GM12874 (cell line): Measurements from ENCODE around the gene PARD3B.

Experiments used
- TF ChIP-seq, protein P1 (sequence below): IDR thresholded peaks from 2 replicates; pipeline ENCODE4 v1.5.1; 2011; ENCODE audit warnings: low read depth, mild to moderate bottlenecking, control low read depth, low read length, moderate library complexity; ENCODE audit not compliant: insufficient read depth

PARD3B gene

DNA sequence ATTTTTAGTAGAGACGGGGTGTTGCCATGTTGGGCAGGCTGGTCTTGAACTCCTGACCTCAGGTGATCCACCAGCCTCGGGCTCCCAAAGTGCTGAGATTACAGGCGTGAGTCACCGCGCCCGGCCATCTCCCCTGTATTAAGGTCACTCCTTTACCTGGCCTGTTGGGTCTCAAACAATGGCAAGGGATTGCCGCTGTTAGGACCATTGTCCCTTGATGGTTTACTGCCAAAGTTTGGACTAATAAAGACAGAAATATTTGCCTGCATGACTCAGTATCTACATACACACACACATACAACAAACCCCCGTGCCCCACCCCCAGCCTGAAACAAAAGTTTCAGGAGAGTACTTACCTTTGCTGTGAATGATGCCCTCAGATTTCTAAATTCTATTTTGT is 16.5 kb downstream of the PARD3B start:
- TF ChIP-seq, protein P1, sequence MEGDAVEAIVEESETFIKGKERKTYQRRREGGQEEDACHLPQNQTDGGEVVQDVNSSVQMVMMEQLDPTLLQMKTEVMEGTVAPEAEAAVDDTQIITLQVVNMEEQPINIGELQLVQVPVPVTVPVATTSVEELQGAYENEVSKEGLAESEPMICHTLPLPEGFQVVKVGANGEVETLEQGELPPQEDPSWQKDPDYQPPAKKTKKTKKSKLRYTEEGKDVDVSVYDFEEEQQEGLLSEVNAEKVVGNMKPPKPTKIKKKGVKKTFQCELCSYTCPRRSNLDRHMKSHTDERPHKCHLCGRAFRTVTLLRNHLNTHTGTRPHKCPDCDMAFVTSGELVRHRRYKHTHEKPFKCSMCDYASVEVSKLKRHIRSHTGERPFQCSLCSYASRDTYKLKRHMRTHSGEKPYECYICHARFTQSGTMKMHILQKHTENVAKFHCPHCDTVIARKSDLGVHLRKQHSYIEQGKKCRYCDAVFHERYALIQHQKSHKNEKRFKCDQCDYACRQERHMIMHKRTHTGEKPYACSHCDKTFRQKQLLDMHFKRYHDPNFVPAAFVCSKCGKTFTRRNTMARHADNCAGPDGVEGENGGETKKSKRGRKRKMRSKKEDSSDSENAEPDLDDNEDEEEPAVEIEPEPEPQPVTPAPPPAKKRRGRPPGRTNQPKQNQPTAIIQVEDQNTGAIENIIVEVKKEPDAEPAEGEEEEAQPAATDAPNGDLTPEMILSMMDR, result no peak

DNA sequence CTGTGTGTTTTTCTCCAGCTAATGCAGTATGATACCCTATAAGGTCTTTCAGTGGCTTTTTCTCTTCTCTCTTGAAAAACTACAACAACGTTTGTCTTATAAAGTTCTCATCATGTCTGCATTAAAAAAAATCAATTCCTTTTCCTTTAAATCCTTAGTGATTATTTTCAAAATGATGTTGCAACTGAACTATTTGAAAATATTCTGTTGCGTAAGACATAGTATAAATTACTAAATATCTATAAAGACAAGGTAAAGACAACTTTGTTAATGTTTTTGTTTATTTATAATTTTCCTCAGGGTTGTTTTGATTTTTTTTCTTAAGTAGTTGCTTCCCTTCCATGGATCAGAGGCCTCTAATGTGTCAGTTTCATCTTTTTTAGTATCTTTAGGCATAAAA is 21.2 kb downstream of the PARD3B start:
- TF ChIP-seq, protein P1, result no peak

DNA sequence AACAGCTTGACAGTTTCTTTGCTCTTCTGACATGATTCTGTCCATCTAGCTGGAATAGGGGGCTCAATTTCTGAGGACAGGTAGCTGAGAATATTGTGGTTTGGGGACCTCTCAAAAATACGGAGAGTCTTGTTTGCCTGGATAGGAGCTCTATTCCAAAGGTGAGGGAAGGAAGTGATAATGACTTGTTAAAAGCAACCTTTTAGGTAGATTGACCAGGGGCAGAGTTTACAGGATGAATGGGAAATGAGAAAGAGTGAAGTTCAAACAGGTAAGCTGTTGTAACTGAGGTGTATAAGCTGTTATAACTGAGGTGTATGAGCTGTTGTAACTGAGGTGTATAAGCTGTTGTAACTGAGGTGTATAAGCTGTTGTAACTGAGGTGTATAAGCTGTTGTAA is 25.1 kb downstream of the PARD3B start:
- TF ChIP-seq, protein P1, result no peak

DNA sequence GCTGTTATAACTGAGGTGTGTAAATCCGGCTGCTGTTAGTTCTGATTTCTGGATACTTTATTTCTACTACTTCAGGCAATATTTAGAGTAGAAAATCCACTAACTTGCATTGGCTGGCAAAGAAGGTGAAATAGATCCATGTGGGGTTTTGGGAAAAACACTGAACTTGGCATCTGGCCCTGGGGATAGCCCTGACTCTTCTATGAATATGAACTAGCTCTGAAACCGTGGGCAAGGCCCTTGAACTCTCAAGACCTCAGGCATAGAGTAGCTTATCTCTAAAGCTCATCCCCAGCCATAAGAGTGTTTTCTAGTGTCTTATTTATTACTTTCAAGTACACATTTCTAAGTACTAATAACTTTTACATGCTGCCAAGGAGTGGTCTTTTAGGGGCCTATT is 25.8 kb downstream of the PARD3B start:
- TF ChIP-seq, protein P1, result no peak

DNA sequence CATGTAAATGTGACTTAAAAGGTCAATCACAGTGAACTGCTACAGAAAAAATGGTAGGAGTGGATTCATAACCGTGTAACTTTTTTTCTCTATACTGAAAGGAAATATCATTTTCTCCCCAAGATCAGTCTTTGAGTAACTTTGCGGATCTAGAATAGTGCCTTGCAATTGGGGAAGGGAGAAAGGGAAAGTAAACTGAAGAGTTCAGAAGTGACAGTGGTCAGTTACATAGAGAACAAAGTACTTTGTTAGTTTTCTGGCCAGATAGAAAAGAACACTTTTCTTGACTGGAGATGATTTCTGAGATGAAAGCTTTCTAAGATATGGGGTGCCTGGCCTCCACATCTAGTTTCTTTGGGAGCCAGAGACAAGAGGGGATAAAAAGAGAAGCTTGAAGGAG is 26.6 kb downstream of the PARD3B start:
- TF ChIP-seq, protein P1, result no peak

DNA sequence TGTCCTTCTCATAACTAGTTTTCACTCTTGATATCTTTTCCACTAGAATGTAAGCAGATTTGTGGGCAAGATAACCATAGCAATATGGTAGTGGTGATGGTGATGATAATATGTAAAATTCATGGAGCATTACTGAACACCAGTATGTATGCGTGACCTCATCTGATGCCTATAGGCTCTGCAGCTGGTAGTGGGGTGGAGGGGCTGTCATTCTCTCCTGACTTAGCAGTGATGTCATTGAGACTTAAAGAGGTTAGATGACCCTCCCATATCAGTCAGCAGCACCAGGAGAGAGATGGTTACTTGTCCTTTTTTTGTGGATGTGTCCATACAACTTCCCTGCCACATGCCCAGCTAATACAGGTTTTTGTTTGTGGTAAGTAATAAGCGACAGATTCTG is 27.9 kb downstream of the PARD3B start:
- TF ChIP-seq, protein P1, result no peak

DNA sequence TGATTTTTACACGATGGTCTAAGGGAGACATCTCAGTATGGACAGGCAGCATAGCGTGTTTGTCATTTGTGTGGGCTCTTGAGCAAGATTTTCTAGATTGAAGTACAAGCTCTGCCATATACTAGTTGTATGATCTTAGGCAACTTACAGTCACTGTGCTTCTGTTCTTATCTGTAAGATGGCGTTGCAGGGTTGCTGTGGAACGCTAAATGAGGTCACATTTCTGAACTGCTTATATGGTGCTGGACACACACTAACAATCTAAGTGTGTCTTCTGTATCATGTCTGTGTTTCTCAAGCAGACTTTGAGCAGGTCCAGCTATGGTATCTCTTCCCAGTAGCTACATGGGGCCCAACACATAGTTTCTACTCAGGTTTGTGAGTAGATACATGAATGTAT is 29.2 kb downstream of the PARD3B start:
- TF ChIP-seq, protein P1, result no peak

DNA sequence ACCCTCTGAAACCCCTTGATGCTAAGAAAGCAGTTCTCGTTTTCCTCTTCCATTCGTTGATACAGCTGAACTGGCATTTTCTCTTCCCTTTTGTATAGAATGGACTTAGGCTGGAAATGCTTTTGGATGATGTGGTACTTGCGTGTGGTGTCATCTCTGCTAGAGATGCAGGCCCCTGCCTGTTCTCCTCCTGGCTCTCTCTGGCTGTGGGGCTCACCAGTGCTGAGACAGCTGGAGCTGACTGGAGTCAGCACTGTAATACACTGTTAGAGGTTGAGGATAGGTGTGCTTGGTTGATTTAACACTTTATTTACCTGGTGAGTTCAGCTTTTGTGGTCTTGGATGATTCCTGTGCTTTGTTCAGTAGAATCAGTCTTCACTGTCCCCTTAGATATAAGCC is 30.2 kb downstream of the PARD3B start:
- TF ChIP-seq, protein P1, result no peak
